ENCODE measurements around the gene ST6GALNAC4. TPM values are rescaled to one million over a fixed set of nuclear protein-coding genes. Genes with fewer than 3 reads are reported as not detected.

The ST6GALNAC4 gene
- total RNA-seq, 2 experiments from 2014 or later, result 118 to 180 TPM

- TF ChIP-seq EZH2phosphoT487 (IDR thresholded peaks at IDR 0.05; ENCODE audit: borderline replicate concordance, low read depth, low read length), result no peak
- TF ChIP-seq, protein P1, sequence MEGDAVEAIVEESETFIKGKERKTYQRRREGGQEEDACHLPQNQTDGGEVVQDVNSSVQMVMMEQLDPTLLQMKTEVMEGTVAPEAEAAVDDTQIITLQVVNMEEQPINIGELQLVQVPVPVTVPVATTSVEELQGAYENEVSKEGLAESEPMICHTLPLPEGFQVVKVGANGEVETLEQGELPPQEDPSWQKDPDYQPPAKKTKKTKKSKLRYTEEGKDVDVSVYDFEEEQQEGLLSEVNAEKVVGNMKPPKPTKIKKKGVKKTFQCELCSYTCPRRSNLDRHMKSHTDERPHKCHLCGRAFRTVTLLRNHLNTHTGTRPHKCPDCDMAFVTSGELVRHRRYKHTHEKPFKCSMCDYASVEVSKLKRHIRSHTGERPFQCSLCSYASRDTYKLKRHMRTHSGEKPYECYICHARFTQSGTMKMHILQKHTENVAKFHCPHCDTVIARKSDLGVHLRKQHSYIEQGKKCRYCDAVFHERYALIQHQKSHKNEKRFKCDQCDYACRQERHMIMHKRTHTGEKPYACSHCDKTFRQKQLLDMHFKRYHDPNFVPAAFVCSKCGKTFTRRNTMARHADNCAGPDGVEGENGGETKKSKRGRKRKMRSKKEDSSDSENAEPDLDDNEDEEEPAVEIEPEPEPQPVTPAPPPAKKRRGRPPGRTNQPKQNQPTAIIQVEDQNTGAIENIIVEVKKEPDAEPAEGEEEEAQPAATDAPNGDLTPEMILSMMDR (conservative IDR thresholded peaks at IDR 0.05; ENCODE audit: low read length), result peak; percentile 72
- H3K36me3 ChIP-seq (ENCODE audit: insufficient read depth, low read length), result peaks cover 29% of the 10 kb centered on the region
- peak overlapping the region; percentile 89 for H3K27ac ChIP-seq (ENCODE audit: low read depth, low read length, poor library complexity, severe bottlenecking)
- no peak overlapping the region for H2AFZ ChIP-seq (ENCODE audit: low read length)
- H3K9me3 ChIP-seq (ENCODE audit: low read length), result no peaks in the 10 kb centered on the region
- peak overlapping the region; percentile 91 for H3K4me2 ChIP-seq (ENCODE audit: low read length)
- H3K4me3 ChIP-seq (ENCODE audit: low read depth, low read length, poor library complexity, severe bottlenecking), result peak overlapping the region; percentile 89
- intact Hi-C loops (cut with micrococcal nuclease; ENCODE audit: unreplicated experiment), result loop anchor here (2.0 to 5.0 kb wide), 2 partner anchors 48 to 116 kb away; partner anchors contain the start of gene FPGS
- ChIA-PET CTCF (ENCODE audit: unreplicated experiment) (no interaction called here), POLR2A (interaction anchor here (0.6 to 1.3 kb wide), 3 partner anchors 54 to 458 kb away, joined by 3 to 5 read pairs (median 3); no protein-coding TSS in a partner anchor)
- H3K4me1 ChIP-seq (ENCODE audit: insufficient read depth, low read length, poor library complexity, severe bottlenecking), result peaks cover 52% of the 10 kb centered on the region
- H4K20me1 ChIP-seq (ENCODE audit: insufficient read depth, low read length), result no peaks in the 10 kb centered on the region
- H3K79me2 ChIP-seq (ENCODE audit: insufficient read depth, low read depth, low read length), result peaks cover 23% of the 10 kb centered on the region
- DNase-seq (ENCODE audit: low spot score), result peak; percentile 64
- no TSS peak for BruUV-seq (replicated peaks)
- no peaks in the 10 kb centered on the region for H3K9me2 ChIP-seq (ENCODE audit: insufficient read depth, low read length)
These were observed 1.6 kb upstream of the ST6GALNAC4 start for GRCh38 chr9:127918183-127919107.

- ChIA-PET POLR2A (interaction anchor here (1.0 to 1.3 kb wide), 5 partner anchors 10 to 110 kb away, joined by 3 to 5 read pairs (median 4); no protein-coding TSS in a partner anchor), CTCF (ENCODE audit: unreplicated experiment) (interaction anchor here (0.6 to 1.0 kb wide), 2 partner anchors 21 to 48 kb away, joined by 3 to 14 read pairs; no protein-coding TSS in a partner anchor)
- TF ChIP-seq, protein P1 (conservative IDR thresholded peaks at IDR 0.05; ENCODE audit: low read length), result no peak
- no peak for TF ChIP-seq EZH2phosphoT487 (IDR thresholded peaks at IDR 0.05; ENCODE audit: borderline replicate concordance, low read depth, low read length)
- H3K9me3 ChIP-seq (ENCODE audit: low read length), result no peaks in the 10 kb centered on the region
- peaks cover 35% of the 10 kb centered on the region for H3K36me3 ChIP-seq (ENCODE audit: insufficient read depth, low read length)
- peaks cover 28% of the 10 kb centered on the region for H3K79me2 ChIP-seq (ENCODE audit: insufficient read depth, low read depth, low read length)
- H3K4me3 ChIP-seq (ENCODE audit: low read depth, low read length, poor library complexity, severe bottlenecking), result peak overlapping the region; percentile 89
- H3K4me2 ChIP-seq (ENCODE audit: low read length), result peak overlapping the region; percentile 91
- no peaks in the 10 kb centered on the region for H4K20me1 ChIP-seq (ENCODE audit: insufficient read depth, low read length)
- TSS peak; percentile 51 for BruUV-seq (replicated peaks)
- DNase-seq (ENCODE audit: low spot score), result peak; percentile 94
- no peaks in the 10 kb centered on the region for H3K9me2 ChIP-seq (ENCODE audit: insufficient read depth, low read length)
- no peak overlapping the region for H2AFZ ChIP-seq (ENCODE audit: low read length)
- intact Hi-C loops (cut with micrococcal nuclease; ENCODE audit: unreplicated experiment), result loop anchor here (2.0 to 5.0 kb wide), 3 partner anchors 47 to 131 kb away; partner anchors contain the start of genes CDK9 and FPGS
- peaks cover 58% of the 10 kb centered on the region for H3K4me1 ChIP-seq (ENCODE audit: insufficient read depth, low read length, poor library complexity, severe bottlenecking)
- peak overlapping the region; percentile 89 for H3K27ac ChIP-seq (ENCODE audit: low read depth, low read length, poor library complexity, severe bottlenecking)
These were observed 762 bp upstream of the ST6GALNAC4 start for GRCh38 chr9:127917603-127918002.

Measured in OCI-LY7 (cell line).